HG03378 (cell line): Measurements from ENCODE around the gene STAC2.
"Not testable (repeated sequence)": the region's sequence is repeated elsewhere in the genome, so short reads cannot be mapped to it uniquely, and the experiment has no call there.

Experiments used
- ATAC-seq: cut with Tn5 transposase; IDR thresholded peaks from one replicate; pipeline ENCODE4 v1.9.1; 2021; ENCODE audit warnings: mild to moderate bottlenecking, moderate library complexity; ENCODE audit not compliant: unreplicated experiment

Gene STAC2

DNA sequence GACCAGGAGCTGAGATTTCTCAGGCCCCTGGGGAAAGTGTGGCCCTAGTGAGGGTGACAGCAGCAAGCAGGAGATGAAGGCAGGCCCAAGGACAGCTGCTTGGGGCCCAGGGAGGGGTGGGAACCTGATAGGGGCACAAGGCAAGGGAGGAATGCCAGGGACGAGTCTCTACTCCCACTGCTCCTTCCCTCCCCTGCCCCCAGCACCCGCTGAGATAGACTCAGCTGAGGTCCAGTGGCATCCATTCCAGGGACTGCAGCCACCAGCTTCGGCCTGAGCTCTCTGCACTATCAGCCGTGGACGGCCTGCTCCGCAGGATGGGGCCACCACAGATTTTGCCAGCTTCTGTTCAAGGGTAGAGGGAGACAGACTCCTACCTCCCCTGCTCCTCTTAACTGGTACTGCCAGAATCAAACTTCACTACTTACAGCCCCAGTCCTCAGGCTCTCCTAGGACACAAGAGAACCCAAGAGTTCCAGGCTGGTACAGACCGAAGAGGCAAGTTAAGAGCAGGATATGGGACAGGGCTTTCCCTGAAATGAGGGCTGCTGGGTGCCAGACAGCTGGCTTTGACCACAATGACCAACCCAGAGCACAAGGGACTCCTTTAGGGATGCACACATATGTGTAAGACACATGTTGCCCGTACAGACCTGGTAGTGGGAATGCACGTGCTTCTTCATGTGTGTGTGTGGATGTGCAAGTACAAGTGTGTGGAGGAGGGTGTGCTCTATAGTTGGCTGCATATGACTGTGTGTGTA lies 33.8 kb downstream of the STAC2 start:
- ATAC-seq: no peak

DNA sequence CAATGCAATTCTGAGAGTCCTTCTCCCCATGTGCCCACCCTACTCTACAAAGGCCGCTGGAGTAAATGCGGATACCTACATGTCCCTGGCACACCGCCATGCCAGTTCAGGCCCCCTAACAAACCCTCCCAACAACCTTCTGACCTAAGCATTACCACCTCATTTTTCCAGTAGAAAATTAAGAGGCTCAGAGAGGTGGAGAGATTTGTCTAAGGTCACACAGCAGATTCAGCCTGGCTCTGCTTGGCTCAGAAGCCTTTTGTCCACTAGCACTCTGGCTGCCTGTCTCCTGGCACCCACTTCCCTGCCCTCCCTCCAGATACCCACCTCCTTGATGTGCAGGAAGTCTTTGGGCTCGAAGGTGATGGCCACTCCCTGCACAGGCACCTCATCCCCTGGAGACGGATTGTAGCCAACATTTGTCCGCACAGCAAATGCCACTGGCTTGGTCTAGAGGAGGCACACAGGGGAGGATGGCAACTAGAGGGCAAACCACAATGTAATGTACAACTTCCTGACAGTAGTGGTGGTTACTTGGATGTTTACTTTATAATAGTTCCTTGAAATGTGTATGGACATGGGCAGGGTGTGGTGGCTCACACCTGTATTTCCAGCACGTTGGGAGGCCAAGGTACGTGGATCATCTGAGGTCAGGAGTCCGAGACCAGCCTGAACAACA lies 38.5 kb downstream of the STAC2 start:
- no peak for ATAC-seq

DNA sequence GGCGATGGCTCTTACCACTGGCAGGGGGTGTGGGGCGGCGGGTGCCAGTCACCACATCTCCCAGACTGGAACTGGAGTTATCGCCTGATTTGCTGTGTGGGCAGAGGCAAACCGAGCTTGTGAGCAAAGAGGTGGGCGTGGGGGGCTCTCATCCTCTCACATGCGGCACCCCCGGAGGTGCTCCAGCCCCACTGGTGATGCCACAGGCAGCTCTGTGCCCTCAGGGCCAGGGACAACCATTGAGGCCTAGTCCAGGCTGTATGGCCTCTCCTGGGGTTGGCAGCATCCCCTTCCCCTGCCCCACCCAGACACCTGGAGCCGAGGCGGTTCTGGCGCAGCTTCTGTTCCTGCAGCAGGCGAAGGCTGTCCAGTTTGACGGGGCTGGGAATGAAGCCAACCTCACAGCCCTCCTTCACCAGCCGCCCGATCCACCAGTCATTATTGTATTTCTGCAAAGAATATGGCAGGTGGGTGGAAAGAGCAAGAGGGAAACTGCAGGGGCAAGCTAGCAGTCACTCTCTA lies 39.2 kb downstream of the STAC2 start:
- ATAC-seq: no peak

DNA sequence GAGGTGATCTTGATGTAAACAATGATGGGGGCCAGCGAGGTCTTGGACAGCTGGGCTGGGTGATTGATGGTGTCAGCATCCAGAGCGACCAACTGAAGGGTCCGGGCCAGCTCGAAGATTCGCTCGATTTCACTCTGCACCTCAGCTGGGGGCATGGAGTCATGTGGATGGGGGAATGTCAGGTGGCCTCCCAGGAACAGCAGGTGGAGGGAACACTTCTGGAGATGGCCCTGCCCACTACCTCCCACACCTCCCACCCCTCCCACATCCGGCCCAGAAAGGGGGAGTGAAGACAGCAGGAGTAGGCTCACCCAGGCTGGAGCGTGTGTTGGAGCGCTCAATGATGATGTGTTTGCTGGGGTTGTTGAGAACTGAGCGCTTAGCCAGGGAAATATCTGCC lies 42.0 kb downstream of the STAC2 start:
- ATAC-seq: no peak

DNA sequence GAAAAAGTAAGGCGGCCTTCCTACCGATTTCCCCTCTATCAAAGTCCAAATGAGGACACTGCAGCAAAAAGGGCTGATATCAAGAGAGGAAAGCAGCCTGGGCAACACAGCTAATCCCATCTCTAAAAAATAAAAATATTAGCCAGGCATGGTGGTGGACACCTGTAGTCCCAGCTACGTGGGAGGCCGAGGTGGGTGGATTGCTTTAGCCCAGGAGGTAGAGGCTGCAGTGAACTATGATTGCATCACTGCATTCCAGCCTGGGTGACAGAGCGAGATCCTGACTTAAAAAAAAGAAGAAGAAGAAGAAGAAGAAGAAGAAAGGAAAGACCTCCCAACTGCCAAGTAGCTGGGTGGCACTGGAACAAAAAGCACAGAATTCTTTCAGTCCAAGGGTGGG lies 42.7 kb downstream of the STAC2 start:
- no peak for ATAC-seq

DNA sequence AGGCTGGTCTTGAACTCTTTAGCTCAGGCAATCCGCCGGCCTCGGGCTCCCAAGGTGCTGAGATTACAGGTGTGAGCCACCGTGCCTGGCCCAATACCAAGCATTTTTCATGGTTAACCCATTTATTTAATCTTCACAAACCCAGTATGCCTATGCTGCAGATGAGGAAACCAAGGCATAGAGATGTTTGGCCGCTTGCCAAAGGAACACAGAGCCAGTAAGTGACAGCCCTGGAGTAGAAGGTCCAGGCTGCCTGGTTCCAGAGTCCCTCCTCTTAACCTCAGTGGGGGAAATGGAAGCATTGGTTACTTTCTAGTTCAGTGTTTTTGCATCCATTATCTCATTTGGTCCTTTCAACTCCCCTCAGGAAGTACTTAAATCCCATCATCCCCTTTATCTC lies 44.4 kb downstream of the STAC2 start:
- no peak for ATAC-seq

DNA sequence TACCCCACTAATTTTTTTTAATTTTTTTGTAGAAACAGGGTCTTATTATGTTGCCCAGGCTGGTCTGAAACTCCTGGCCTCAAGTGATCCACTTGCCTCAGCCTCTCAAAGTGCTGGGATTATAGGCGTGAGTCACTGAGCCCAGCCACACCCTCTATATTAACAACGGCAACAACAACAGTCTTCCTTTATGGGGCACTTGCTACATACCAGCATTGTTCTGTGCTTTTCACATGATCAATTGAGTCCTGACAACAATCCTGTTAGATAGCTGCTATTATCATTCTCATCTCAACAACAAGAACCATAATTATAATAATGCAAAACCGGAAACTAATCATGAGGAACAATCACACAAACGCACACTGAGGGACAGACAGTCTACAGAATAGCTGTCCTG lies 47.2 kb downstream of the STAC2 start:
- ATAC-seq: no peak

DNA sequence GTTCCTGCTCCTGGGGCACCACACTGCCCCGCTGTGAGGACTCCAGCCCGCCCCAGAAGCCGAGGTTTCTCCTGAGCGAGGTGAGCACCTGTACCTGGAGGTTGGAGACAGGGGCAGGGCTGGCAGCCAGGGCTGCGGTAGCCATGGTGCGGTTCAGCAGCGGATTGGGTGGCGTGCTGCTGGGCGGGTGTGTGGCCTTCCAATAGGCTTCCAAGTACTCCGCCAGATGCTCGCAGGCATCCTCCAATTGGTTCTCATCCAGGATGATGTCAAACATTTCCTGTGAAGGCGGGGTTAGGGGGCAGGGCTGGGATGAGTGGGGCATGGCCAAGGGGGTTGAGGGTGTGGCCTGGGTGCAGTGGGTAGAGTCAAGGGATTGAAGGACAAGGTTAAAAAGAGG lies 48.5 kb downstream of the STAC2 start:
- no peak for ATAC-seq

DNA sequence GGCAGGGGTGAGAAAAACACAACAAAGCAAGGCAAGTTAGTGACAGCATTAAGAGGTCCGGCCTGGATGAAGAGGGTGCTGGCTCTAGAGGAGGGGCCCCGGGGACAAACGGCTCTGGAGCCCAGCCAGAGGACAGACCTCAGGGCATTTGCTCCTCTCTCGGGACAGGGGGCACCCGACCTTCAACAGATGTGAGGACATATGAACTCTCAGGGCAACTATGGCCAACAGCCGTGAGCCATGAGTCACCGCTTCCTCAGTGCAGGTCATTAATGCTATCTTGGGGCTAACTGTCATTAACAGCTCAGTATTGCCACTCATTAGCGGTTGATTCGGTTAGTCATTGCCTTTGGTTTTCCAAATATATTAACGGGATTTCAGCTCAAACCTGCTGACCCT lies 50.1 kb downstream of the STAC2 start:
- ATAC-seq: no peak

DNA sequence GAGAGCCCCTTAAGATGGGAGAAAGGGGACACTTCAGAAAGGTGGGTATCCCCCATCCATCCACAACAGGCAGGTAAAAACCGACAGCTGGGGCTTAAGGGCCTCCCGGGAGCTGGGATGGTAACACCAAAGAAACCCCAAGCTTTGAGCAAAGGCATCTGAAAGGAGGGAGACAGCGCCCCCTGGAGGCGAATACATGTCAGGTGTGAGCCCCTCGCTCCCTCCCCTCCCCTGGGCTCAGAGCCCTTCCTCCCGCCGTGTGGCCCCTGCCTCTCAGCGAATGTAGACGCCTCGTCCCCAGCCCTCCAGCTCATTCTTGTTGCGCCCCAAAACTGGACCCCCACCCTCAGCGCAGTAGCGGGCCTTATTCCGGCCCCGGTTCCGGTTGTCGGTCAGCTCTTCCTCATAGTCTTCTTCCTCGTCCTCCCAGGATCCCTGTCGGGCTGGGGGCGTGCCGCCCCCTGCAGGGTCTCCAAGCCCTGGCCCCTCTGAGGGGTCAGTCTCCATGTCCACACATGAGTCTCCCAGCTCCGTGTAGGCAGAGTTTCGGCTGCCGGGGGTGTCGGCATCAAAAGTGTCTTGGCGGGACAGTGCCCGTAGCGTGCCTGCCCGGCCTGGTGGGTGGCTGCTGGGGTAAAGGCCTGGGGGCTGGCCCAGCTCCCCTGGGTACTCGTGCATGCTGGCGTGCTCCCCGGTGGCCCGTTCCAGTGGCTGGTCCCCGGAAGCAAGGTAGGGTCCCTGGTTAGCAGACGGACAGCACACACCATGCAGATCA lies 50.6 kb downstream of the STAC2 start:
- no peak for ATAC-seq

DNA sequence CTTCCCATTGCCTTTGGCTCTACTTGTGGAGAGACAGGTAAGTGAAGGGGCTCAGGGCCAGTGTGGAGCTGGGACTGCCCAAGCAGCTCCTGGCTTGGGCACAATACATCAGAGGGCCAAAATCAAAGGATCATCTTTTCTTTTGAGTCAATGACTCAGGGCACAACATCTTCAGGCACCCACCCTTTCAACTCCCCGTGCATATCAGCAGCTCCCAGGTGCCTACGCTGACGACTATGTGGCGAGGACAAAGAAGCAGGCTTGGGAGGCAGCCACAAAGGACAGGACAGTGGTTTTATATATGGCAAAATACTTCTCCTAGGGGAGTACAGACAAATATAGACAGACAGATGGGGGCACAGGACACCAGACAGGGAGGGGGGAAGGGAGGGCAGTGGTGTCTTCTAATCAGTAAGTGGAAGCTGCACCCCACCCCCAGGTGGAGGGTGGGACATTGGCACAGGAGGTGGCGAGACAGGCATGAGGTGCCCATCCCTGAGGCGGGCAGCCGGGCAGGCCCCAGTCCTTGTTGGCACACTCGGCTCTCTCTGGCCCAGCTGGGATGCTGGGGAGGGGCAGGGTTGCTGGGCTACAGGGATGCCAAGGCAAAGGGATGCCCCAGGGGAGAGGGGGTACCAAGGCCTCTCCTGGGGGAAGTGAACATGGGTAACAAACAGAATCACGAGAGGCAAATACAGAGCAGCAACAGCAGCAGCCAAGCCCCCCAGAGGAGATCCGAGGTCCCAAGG lies 52.0 kb downstream of the STAC2 start:
- no peak for ATAC-seq

DNA sequence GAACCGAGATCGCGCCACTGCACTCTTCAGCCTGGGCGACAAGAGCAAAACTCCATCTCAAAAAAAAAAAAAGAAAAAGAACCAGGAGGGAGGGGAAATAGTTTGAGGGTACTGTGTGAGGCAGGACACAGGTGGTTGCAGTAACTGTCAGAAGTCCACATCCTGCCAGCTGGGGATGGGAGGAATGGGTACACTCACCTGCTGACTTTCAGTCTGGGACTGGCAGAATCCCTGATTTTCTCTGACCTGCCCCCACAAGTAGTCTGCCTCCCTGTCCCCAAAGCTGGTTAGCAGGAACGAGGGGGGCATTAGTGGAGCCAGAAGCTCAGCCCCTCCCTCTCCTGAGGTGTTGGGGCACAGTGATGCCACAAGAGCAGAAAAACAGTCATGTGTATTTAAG lies 52.7 kb downstream of the STAC2 start:
- ATAC-seq: no peak

DNA sequence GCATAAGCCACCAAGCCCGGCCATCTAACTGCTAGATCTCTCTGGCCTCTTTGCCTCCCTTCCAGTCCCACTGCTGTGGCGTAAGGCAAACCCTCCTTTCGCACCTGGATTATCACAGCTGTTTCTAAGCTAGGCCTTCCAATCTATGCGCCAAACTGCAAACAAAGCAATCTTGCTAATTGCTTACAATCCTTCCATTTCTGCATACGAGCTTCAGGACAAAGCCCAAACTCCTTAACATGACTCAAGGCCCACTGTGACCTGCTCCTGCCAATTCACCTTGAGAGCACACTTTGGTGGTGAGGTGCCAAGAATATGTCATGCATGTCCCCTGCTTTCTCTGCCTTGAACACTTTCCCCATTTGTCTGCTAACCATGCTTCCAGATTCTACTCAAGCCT lies 53.8 kb downstream of the STAC2 start:
- ATAC-seq: no peak

DNA sequence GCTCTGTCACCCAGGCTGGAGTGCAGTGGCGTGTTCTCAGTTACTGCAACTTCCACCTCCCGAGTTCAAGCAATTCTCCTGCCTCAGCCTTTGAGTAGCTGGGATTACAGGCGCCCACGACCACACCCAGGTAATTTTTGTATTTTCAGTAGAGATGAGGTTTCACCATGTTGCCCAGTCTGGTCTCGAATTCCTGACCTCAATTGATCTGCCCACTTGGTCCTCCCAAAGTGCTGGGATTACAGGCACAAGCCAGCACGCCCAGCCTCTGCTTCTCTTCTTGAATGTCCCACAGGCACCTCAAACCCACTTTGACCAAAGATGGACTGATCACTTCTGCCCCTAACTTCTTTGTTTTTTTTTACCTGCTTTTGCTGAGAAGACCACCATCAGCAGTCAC lies 55.2 kb downstream of the STAC2 start:
- ATAC-seq: no peak

DNA sequence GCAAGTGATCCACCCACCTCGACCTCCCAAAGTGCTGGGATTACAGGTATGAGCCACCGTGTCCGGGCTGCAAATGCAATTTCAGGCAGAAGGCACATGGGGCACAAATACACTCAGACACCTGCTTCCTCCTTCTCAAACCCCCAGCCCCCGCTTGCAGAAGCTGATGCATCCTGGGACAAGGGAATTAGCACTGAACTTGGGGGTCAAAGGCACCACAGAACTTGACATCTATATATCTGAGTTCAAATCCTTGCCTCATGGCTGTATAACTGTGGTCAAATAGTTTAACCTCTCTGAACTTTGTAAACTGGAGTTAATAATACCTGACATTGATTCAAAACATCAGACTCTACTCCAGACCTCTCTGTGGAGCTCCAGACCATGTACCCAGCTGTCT lies 55.6 kb downstream of the STAC2 start:
- no peak for ATAC-seq

DNA sequence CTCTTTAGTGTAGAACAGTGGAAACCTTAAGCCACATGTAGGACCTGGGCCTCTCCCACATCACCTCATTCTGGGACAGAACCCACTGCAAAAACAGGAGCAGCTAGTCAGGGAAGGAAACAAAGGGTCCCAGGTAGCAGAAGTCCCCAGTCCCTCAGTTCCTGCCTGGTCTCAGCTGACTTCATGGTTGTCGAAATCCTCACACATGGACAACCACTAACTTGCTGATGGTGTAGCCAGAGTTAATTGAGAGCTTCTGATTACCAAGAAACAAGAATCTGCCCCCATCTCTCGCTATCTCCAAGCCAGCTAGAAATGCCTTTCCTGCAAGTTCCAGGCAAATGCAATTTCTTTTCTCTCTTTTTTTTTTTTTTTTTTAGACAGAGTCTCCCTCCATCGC lies 56.2 kb downstream of the STAC2 start:
- no peak for ATAC-seq

DNA sequence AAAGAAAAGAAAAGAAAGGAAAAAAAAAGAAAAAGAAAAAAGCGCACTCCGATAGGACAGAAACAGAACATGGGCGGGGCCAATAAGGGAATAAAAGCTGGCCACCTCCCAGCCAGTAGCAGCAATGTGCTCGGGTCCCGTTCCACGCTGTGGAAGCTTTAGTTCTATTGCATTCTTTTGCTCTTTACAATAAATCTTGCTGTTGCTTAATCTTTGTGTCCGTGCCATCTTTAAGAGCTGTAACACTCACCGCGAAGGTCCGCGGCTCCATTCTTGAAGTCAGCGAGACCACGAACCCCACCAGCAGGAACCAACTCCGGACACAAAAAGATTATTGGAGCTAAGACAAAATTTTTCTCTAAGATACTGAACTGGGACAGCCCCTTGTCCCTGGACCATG lies 56.6 kb downstream of the STAC2 start:
- no peak for ATAC-seq

DNA sequence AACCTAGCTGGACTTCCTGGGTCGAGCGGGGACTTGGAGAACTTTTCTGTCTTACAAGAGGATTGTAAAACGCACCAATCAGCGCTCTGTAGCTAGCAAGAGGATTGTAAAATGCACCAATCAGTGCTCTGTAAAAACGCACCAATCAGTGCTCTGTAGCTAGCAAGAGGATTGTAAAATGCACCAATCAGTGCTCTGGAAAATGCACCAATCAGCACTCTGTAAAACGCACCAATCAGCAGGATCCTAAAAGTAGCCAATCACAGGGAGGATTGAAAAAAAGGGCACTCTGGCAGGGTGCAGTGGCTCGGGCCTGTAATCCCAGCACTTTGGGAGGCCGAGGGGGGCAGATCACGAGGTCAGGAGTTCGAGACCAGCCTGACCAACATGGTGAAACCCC lies 57.2 kb downstream of the STAC2 start:
- ATAC-seq: not testable (repeated sequence)

DNA sequence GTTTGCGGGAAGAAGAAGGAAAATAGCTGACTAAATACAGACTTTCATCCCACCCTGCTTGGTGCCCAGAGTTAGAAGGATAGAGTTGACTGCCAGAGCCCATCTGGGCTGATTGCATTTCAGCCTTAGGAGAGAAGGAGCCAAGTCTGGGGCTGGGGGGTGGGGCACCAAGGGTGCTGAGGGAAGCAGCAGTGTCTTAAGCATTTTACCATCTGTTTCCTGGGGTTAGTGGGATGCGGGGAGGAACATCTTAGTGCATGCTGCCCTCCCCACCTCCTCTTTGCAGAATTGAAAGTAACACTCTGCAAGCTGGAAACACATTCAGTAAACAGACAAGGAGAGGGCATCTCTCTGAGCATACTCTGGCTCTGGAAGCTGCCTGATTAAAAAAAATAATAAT lies 58.3 kb downstream of the STAC2 start:
- no peak for ATAC-seq

DNA sequence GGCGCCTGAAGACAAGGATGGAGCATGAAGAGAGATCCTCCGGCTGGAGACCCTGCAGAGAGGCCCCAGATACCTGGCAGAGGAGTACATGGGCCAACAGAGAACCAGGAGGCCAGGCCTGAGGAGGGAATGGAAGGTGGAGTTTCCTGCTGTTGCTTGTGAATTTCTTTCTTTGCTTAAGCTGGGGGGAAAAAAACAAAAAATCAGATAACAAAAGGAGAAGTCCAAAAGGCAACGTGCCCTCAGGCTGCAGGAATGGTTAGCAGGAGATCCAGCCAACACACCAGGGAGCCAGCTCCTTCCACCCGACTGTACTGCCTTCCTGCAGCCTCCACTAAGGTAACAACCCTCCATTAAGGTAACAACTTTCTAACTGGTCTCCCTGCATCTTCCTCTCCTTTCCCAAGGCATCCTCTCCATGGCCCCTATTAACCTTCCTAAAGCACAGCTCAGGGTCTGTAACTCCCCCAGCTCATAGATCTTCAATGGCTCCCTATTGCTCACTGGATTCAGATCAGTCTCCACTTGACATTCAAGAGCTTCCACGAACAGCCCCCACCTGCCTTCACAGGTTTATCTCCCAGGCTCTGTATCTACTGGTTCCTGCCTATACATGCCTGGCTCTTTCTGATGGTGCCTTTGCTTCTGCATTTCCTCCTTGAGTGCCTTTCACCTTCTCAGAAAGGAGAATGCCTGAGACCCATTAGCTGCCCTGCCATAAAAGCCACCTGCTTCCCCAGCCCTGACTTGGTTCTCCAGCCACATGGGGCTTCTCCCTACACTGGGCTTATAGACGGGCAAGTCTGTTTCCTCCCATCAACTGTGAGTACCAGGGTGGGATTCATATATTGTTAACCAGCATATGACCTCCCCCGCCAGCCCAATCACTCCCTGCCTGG lies 59.1 kb downstream of the STAC2 start:
- no peak for ATAC-seq
